Measurements from ENCODE around the gene MSRB1. TPM values are rescaled to one million over a fixed set of nuclear protein-coding genes. Genes with fewer than 3 reads are reported as not detected.

The MSRB1 gene
- total RNA-seq, 1 experiment from 2014 or later = 18.3 TPM

DNA sequence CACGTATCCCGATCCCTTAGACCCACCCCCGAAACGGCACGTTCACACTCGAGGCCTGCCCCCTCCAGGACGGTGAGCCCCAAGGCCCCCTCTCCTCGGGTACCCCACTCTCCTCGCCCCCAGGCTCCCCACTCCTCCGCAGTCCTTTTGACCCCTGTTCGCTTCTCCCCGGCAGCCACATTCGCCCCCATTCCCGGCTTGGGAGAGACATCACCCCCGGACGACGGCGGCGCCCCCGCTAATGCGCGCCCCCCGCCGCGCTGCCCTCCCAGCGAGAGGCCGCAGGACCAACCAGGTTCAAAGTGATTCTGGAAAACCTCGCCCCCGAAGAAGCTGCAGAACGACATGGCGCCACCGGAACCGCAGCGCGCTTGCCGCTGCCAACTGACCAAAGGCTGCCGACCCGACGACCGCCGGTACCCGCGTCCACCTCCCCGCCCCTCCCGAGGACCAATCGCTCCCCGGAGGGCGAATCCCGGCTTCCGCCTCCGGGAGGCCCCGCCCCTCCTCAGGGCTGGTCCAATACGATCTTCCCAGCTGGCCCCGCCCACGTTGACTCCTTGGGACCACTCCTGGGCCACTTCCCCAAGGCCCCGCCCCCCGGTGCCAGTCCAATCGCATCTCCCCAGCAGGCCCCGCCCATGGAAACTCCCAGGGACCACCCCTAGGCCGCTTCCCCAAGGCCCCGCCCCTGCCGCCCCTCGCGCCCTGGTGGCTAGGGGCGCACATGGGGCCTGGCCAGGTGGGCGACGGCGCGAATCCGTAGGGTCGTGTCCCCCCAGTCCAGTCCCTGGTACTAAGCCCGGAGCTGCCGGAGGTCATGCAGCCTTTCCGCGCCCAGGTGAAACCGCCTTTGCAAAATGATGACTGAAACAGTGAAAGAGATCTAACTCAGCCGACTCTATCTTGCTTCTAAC, at the start of gene MSRB1 (continued):
- TF ChIP-seq, protein P1, sequence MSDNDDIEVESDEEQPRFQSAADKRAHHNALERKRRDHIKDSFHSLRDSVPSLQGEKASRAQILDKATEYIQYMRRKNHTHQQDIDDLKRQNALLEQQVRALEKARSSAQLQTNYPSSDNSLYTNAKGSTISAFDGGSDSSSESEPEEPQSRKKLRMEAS (IDR thresholded peaks at IDR 0.05) = peak; percentile 66; the same call in 1 of the 2 replicates
- TF ChIP-seq, protein P2, sequence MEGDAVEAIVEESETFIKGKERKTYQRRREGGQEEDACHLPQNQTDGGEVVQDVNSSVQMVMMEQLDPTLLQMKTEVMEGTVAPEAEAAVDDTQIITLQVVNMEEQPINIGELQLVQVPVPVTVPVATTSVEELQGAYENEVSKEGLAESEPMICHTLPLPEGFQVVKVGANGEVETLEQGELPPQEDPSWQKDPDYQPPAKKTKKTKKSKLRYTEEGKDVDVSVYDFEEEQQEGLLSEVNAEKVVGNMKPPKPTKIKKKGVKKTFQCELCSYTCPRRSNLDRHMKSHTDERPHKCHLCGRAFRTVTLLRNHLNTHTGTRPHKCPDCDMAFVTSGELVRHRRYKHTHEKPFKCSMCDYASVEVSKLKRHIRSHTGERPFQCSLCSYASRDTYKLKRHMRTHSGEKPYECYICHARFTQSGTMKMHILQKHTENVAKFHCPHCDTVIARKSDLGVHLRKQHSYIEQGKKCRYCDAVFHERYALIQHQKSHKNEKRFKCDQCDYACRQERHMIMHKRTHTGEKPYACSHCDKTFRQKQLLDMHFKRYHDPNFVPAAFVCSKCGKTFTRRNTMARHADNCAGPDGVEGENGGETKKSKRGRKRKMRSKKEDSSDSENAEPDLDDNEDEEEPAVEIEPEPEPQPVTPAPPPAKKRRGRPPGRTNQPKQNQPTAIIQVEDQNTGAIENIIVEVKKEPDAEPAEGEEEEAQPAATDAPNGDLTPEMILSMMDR (IDR thresholded peaks at IDR 0.05 in 2 of 3, conservative IDR thresholded peaks at IDR 0.05 in 1 of 3; ENCODE audit: borderline replicate concordance in 1 of 3, insufficient read depth in 1 of 3, low read depth in 2 of 3, low read length in 2 of 3) = no peak
- no peak for TF ChIP-seq POLR2A (IDR thresholded peaks at IDR 0.05; ENCODE audit: borderline replicate concordance, extremely low read depth, insufficient read depth, insufficient read length)
- no peak for TF ChIP-seq ZNF274 (IDR thresholded peaks at IDR 0.05; ENCODE audit: low read depth, low read length)

DNA sequence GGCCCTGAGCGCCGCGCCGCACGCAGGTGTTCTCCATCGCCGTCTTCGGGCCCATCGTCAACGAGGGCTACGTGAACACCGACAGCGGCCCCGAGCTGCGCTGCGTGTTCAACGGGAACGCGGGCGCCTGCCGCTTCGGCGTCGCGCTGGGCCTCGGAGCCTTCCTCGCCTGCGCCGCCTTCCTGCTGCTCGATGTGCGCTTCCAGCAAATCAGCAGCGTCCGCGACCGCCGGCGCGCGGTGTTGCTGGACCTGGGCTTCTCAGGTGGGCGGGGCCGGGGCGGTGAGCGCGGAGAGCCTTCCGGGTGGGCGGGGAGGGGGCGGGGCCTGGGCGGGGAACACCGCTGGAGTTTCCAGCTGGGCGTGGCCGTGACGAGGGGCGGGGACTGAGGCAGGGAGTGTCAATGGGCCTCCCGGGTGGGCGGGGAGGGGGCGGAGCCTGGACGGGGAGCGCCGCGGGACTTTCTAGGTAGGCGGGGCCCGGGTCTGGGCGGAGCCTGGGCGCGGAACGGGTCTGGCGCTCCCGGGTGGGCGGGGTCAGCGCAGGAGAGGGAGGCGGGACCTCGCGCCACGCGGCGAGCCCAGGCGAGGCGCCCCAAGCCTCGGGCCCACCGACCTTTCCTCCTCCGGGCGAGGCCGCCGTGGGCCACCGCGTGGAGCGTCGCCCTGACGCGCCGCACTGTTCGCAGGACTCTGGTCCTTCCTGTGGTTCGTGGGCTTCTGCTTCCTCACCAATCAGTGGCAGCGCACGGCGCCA, 49.1 kb upstream of the MSRB1 start:
- TF ChIP-seq, protein P1 (IDR thresholded peaks at IDR 0.05) = peak; percentile 68
- no peak for TF ChIP-seq FOSL1 (IDR thresholded peaks at IDR 0.05; ENCODE audit: low read depth)
- ChIA-PET RAD21 (ENCODE audit: low non-redundant PET in 1 of 2, low total read pairs in 2 of 2, uncharacterized antibody in 2 of 2, unreplicated experiment in 2 of 2) (no interaction called here), CTCF (interaction anchor here (1.6 kb wide), 1 partner anchor 12 kb away, joined by 9 read pairs; no protein-coding TSS in a partner anchor), POLR2A (no interaction called here)
- DNase-seq (ENCODE audit: low read depth, low spot score) (peak; percentile 61), ATAC-seq (peak; percentile 75)
- Histone ChIP-seq H2AFZ (ENCODE audit: low read depth, low read length, poor library complexity, severe bottlenecking) (no peak overlapping the region), H3K27me3 (ENCODE audit: insufficient read depth, low read length) (no peaks in the 10 kb centered on the region), H3K4me1 (ENCODE audit: control insufficient read depth in 1 of 2, insufficient read depth in 2 of 2, low read length in 2 of 2) (peaks cover 11 to 34% of the 10 kb centered on the region in 2 experiments; a peak in 3 of 4 replicates), H3K9ac (ENCODE audit: low read length) (no peak overlapping the region), H3K27ac (ENCODE audit: low read depth, low read length) (peak overlapping the region; percentile 43; the same call in 1 of the 2 replicates), H3K4me2 (ENCODE audit: low read length) (peak overlapping the region; percentile 27; the same call in 1 of the 2 replicates), H3K9me2 (ENCODE audit: insufficient read depth) (no peaks in the 10 kb centered on the region), H3K79me2 (ENCODE audit: insufficient read depth, low read length) (no peaks in the 10 kb centered on the region), H3K9me3 (ENCODE audit: control insufficient read depth in 1 of 2, insufficient read depth in 1 of 2, low read depth in 1 of 2, low read length in 2 of 2) (no peaks in the 10 kb centered on the region), H3K36me3 (ENCODE audit: control insufficient read depth in 1 of 2, insufficient read depth in 2 of 2, low read length in 2 of 2) (peaks cover 0 to under 1% of the 10 kb centered on the region in 2 experiments; a peak in 2 of 4 replicates), H3K4me3 (replicated peaks in 1 of 2; ENCODE audit: low read depth in 1 of 2, low read length in 2 of 2) (no peak overlapping the region), H4K20me1 (ENCODE audit: insufficient read depth) (no peaks in the 10 kb centered on the region)
- BruUV-seq (replicated peaks) = no TSS peak
- intact Hi-C loops (cut with micrococcal nuclease) = no loop called here

Data from HCT116 (cell line).